ENCODE data around the gene TNFAIP8L1. TPM values are rescaled to one million over a fixed set of nuclear protein-coding genes. Genes with fewer than 3 reads are reported as not detected.

The TNFAIP8L1 gene
- total RNA-seq (2022; extraction: Qiagen RNA extraction) = 2.9 to 4.4 TPM (median 3.7 TPM) in 5 replicates

DNA sequence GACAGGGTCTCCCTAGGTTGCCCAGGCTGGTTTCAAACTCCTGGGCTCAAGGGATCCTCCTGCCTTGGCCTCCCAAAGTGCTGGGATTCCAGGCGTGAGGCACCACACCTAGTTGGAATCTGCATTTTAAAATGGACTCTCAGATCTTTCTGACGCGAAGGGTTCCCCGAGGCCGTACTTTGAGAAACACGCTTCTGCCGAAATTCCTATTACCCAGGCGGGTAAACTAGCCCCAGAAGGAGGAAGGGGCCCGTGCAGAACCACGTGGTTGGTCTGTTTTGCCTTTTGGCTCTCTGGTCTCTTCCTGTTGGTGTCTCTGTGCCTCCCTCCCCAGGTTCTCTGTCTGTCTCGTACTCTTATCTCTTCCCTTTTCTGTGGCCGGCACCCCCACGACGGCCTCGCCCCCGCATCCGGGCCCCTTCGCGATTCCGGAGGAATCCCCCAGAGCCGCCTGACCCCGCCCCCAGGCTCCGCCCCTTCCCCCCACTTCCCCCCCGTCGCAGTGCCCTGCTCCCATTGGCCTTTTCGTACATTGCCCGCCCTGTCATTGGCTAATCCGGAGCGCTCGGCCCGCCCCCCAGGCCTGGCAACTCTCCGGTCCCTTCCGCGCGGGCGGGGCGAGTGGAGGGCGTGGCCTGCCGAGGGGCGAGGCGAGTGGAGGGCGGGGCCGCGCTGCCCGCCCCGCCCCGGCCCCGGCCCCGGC, at the start of gene TNFAIP8L1:
TSS of gene TNFAIP8L1 (plus strand) at position 689 of the 703 bp plus-strand sequence. CDS start 12,354 bp downstream, outside the sequence.

DNA sequence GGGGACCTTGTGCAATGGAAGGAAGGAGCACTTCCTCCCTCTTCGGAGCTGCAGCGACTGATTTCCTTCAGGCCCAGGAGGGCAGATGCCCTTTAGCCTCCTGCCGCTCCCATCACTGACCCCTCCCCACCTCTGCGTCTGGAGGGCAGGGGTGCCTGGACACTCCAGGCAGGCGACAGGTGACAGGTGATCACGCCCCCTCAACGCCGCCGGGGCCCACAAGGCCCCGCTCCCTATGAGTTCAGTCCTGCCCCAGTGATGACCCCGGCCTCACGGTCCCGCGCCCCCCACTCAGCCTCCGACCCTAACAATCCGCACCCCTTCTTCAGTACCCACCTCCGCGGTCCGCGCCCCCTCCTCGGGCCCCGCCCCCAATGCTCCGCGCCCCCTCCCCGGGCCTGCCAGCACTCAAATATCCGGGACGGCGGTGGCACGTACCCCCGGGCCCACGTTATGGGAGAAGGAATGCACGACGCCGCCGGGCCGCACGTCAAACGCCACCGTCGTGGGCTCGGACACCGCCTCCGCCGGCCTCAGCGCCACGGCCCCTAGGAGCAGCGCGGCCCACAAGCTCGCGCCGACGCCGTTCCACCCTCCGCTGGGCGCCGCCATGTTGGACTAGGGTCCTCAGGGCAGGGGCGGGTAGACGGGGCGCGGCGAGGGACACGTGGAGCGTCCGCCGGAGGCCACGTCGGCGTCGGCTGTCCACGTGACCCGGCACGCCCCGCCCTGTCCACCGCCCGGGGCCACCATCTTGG, 30.6 kb downstream of the TNFAIP8L1 start, which contains the start of gene MYDGF:
TSS of gene MYDGF (minus strand) at position 620 of the 758 bp plus-strand sequence. CDS start at position 612, 8 bp downstream.

Other genes with a start within 250 kb of the TNFAIP8L1 start
- 45.3 to 65.3 TPM (median 62.0 TPM) in 5 replicates for gene SH3GL1, start 239.0 kb upstream of the TNFAIP8L1 start, total RNA-seq (2022; extraction: Qiagen RNA extraction)
- gene CHAF1A, start 236.9 kb upstream of the TNFAIP8L1 start, total RNA-seq (2022; extraction: Qiagen RNA extraction) = 18.1 to 25.2 TPM (median 23.6 TPM) in 5 replicates
- gene UBXN6, start 181.7 kb upstream of the TNFAIP8L1 start, total RNA-seq (2022; extraction: Qiagen RNA extraction) = 37.8 to 57.7 TPM (median 54.4 TPM) in 5 replicates
- 21.0 to 31.6 TPM (median 29.2 TPM) in 5 replicates for gene HDGFL2, start 167.2 kb upstream of the TNFAIP8L1 start, total RNA-seq (2022; extraction: Qiagen RNA extraction)
- gene PLIN4, start 121.0 kb upstream of the TNFAIP8L1 start, total RNA-seq (2022; extraction: Qiagen RNA extraction) = 0.05 to 0.20 TPM (median 0.12 TPM) in 5 replicates
- 0.10 to 0.21 TPM (median 0.13 TPM) in 4 of 5 replicates, not detected in the other for gene PLIN5, start 104.3 kb upstream of the TNFAIP8L1 start, total RNA-seq (2022; extraction: Qiagen RNA extraction)
- 0.06 to 0.17 TPM (median 0.10 TPM) in 5 replicates for gene LRG1, start 99.5 kb upstream of the TNFAIP8L1 start, total RNA-seq (2022; extraction: Qiagen RNA extraction)
- gene SEMA6B, start 79.8 kb upstream of the TNFAIP8L1 start, total RNA-seq (2022; extraction: Qiagen RNA extraction) = 3.8 to 7.4 TPM (median 7.0 TPM) in 5 replicates
- 113 to 129 TPM (median 124 TPM) in 5 replicates for gene MYDGF, start 30.8 kb downstream of the TNFAIP8L1 start, total RNA-seq (2022; extraction: Qiagen RNA extraction)
- gene DPP9, start 84.3 kb downstream of the TNFAIP8L1 start, total RNA-seq (2022; extraction: Qiagen RNA extraction) = 49.3 to 65.6 TPM (median 63.7 TPM) in 5 replicates
- gene FEM1A, start 152.2 kb downstream of the TNFAIP8L1 start, total RNA-seq (2022; extraction: Qiagen RNA extraction) = 5.7 to 7.2 TPM (median 7.1 TPM) in 5 replicates
- gene TICAM1, start 192.2 kb downstream of the TNFAIP8L1 start, total RNA-seq (2022; extraction: Qiagen RNA extraction) = 7.5 to 11.3 TPM (median 10.6 TPM) in 5 replicates
- 143 to 188 TPM (median 167 TPM) in 5 replicates for gene PLIN3, start 228.2 kb downstream of the TNFAIP8L1 start, total RNA-seq (2022; extraction: Qiagen RNA extraction)

All from A549 treated with dexamethasone at 1 μM for 4 hours (cell line).